ENCODE results near the gene BNIP5.

DNA sequence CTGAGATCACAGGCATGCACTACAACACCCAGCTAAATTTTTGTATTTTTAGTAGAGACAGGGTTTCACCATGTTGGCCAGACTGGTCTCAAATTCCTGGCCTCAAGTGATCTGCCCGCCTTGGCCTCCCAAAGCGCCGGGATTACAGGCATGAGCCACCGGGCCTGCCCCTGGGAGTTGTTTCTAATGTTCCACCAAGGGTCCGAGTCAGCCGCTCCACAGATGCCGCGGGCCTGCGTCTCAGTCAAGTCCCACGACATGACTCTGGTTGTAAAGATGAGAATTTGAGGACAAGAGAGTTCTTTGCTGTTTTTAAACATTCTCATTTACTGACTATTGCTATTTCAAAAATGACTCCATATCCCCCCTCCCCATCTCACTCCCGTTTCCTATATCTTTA is 30.8 kb downstream of the BNIP5 start:
- TF ChIP-seq TCF4 (CRISPR knock-in tag; IDR thresholded peaks at IDR 0.05; ENCODE audit: borderline replicate concordance) (no peak), ZC3H10 (CRISPR knock-in tag; IDR thresholded peaks at IDR 0.05) (no peak), CSRNP3 (CRISPR knock-in tag; IDR thresholded peaks at IDR 0.05) (no peak), OSR1 (CRISPR knock-in tag; IDR thresholded peaks at IDR 0.05) (no peak), GLIS3 (CRISPR knock-in tag; IDR thresholded peaks at IDR 0.05) (no peak), ESRRG (CRISPR knock-in tag; IDR thresholded peaks at IDR 0.05) (no peak), SNAI2 (CRISPR knock-in tag; IDR thresholded peaks at IDR 0.05) (no peak)
- TF ChIP-seq, protein P1, sequence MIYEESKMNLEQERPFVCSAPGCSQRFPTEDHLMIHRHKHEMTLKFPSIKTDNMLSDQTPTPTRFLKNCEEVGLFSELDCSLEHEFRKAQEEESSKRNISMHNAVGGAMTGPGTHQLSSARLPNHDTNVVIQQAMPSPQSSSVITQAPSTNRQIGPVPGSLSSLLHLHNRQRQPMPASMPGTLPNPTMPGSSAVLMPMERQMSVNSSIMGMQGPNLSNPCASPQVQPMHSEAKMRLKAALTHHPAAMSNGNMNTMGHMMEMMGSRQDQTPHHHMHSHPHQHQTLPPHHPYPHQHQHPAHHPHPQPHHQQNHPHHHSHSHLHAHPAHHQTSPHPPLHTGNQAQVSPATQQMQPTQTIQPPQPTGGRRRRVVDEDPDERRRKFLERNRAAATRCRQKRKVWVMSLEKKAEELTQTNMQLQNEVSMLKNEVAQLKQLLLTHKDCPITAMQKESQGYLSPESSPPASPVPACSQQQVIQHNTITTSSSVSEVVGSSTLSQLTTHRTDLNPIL (CRISPR knock-in tag; IDR thresholded peaks at IDR 0.05; ENCODE audit: low read depth) = no peak
- TF ChIP-seq, protein P2, sequence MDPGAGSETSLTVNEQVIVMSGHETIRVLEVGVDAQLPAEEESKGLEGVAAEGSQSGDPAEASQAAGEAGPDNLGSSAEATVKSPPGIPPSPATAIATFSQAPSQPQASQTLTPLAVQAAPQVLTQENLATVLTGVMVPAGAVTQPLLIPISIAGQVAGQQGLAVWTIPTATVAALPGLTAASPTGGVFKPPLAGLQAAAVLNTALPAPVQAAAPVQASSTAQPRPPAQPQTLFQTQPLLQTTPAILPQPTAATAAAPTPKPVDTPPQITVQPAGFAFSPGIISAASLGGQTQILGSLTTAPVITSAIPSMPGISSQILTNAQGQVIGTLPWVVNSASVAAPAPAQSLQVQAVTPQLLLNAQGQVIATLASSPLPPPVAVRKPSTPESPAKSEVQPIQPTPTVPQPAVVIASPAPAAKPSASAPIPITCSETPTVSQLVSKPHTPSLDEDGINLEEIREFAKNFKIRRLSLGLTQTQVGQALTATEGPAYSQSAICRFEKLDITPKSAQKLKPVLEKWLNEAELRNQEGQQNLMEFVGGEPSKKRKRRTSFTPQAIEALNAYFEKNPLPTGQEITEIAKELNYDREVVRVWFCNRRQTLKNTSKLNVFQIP (CRISPR knock-in tag; IDR thresholded peaks at IDR 0.05; ENCODE audit: borderline replicate concordance, low read depth) = no peak
- TF ChIP-seq, protein P3, sequence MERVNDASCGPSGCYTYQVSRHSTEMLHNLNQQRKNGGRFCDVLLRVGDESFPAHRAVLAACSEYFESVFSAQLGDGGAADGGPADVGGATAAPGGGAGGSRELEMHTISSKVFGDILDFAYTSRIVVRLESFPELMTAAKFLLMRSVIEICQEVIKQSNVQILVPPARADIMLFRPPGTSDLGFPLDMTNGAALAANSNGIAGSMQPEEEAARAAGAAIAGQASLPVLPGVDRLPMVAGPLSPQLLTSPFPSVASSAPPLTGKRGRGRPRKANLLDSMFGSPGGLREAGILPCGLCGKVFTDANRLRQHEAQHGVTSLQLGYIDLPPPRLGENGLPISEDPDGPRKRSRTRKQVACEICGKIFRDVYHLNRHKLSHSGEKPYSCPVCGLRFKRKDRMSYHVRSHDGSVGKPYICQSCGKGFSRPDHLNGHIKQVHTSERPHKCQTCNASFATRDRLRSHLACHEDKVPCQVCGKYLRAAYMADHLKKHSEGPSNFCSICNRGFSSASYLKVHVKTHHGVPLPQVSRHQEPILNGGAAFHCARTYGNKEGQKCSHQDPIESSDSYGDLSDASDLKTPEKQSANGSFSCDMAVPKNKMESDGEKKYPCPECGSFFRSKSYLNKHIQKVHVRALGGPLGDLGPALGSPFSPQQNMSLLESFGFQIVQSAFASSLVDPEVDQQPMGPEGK (CRISPR knock-in tag; IDR thresholded peaks at IDR 0.05; ENCODE audit: borderline replicate concordance) = no peak
